Neural cell (in vitro differentiated cells): ENCODE data around the gene HLF. TPM values are rescaled to one million over a fixed set of nuclear protein-coding genes. Genes with fewer than 3 reads are reported as not detected.

Source experiments
- H2AFZ ChIP-seq: fragments of 200-600, 300-800 bp; sonication (generic), shearing (Covaris generic); 2 replicates; pipeline ENCODE4 v1.6.0; 2014; ENCODE audit warnings: low read depth, mild to moderate bottlenecking, antibody characterized with exemption, low read length, moderate library complexity
- H3F3A ChIP-seq: fragments of 200-600 bp; shearing (Covaris generic); 2 replicates; pipeline ENCODE4 v1.6.1; 2016; ENCODE audit warnings: mild to moderate bottlenecking, moderate library complexity, mixed read lengths, antibody characterized with exemption, low read length; ENCODE audit not compliant: insufficient read depth, poor library complexity, severe bottlenecking
- H3K27ac ChIP-seq: fragments of 200-600, 300-800 bp; sonication (generic), shearing (Covaris generic); 2 replicates; pipeline ENCODE4 v1.5.1; 2014; ENCODE audit warnings: mild to moderate bottlenecking, low read length, moderate library complexity
- H3K27me3 ChIP-seq: fragments of 300-800, 200-600 bp; sonication (generic), shearing (Covaris generic); 2 replicates; pipeline ENCODE4 v1.6.0; 2014; ENCODE audit warnings: mild to moderate bottlenecking, low read depth, low read length, moderate library complexity; ENCODE audit not compliant: insufficient read depth
- H3K36me3 ChIP-seq: fragments of 300-800, 200-600 bp; sonication (generic), shearing (Covaris generic); 2 replicates; pipeline ENCODE4 v1.5.1; 2014; ENCODE audit warnings: mild to moderate bottlenecking, antibody characterized with exemption, low read length, moderate library complexity; ENCODE audit not compliant: insufficient read depth
- H3K4me2 ChIP-seq: fragments of 300-800, 200-600 bp; sonication (generic), shearing (Covaris generic); 2 replicates; pipeline ENCODE4 v1.6.0; 2014; ENCODE audit warnings: mild to moderate bottlenecking, low read length
- H3K4me3 ChIP-seq: fragments of 300-800, 200-600 bp; sonication (generic), shearing (Covaris generic); 2 replicates; pipeline ENCODE4 v1.5.1; 2014; ENCODE audit warnings: mild to moderate bottlenecking, low read length, moderate library complexity
- H3K79me2 ChIP-seq: fragments of 200-600 bp; shearing (Covaris generic); replicated peaks from 2 replicates; pipeline ENCODE4 v1.6.0; 2014; ENCODE audit warnings: mild to moderate bottlenecking, low read length, moderate library complexity; ENCODE audit not compliant: insufficient read depth
- H3K9ac ChIP-seq: fragments of 300-800, 200-600 bp; sonication (generic), shearing (Covaris generic); 2 replicates; pipeline ENCODE4 v1.6.1; 2016; ENCODE audit warnings: mild to moderate bottlenecking, low read length, mixed read lengths
- H3K9me2 ChIP-seq: fragments of 200-600 bp; shearing (Covaris generic); 2 replicates; pipeline ENCODE4 v1.6.1; 2016; ENCODE audit warnings: mild to moderate bottlenecking, low read length, mixed read lengths; ENCODE audit not compliant: insufficient read depth
- H3K9me3 ChIP-seq: fragments of 200-600, 300-800 bp; sonication (generic), shearing (Covaris generic); 2 replicates; pipeline ENCODE4 v1.6.1; 2016; ENCODE audit warnings: mild to moderate bottlenecking, mixed run types, low read length, moderate library complexity, mixed read lengths
- H4K20me1 ChIP-seq: fragments of 200-600 bp; shearing (Covaris generic); 2 replicates; pipeline ENCODE4 v1.6.1; 2016; ENCODE audit warnings: mild to moderate bottlenecking, mixed run types; ENCODE audit not compliant: insufficient read depth
- CTCF ChIP-seq: fragments of 450-650 bp; IDR thresholded peaks from 2 replicates; pipeline ENCODE4 v1.5.1; 2014; ENCODE audit warnings: antibody characterized with exemption, mild to moderate bottlenecking, moderate library complexity; ENCODE audit not compliant: poor library complexity, severe bottlenecking
- EP300 ChIP-seq: fragments of 450-650 bp; conservative IDR thresholded peaks from 2 replicates; pipeline ENCODE4 v1.6.1; 2014; ENCODE audit warnings: antibody characterized with exemption, mild to moderate bottlenecking, moderate library complexity; ENCODE audit not compliant: poor library complexity, severe bottlenecking
- EZH2 ChIP-seq: fragments of 200-600, 300-800 bp; shearing (Covaris generic), sonication (generic); IDR thresholded peaks from 2 replicates; pipeline ENCODE4 v1.6.1; 2014; ENCODE audit warnings: antibody characterized with exemption, low read length, borderline replicate concordance, mild to moderate bottlenecking; ENCODE audit not compliant: insufficient read depth, poor library complexity, severe bottlenecking
- MXI1 ChIP-seq: fragments of 450-650 bp; conservative IDR thresholded peaks from 2 replicates; pipeline ENCODE4 v1.6.1; 2014; ENCODE audit warnings: antibody characterized with exemption, mild to moderate bottlenecking; ENCODE audit not compliant: poor library complexity, severe bottlenecking
- POLR2AphosphoS5 ChIP-seq: IDR thresholded peaks from 2 replicates; pipeline ENCODE4 v1.6.1; 2012
- RAD21 ChIP-seq: fragments of 450-650 bp; conservative IDR thresholded peaks from 2 replicates; pipeline ENCODE4 v1.6.1; 2014; ENCODE audit warnings: antibody characterized with exemption, mild to moderate bottlenecking, moderate library complexity
- SMC3 ChIP-seq: fragments of 450-650 bp; conservative IDR thresholded peaks from 2 replicates; pipeline ENCODE4 v1.6.1; 2014; ENCODE audit warnings: antibody characterized with exemption, mild to moderate bottlenecking, moderate library complexity; ENCODE audit not compliant: poor library complexity
- TAF1 ChIP-seq: IDR thresholded peaks from 2 replicates; pipeline ENCODE4 v1.6.1; 2012; ENCODE audit warnings: low read depth
- polyA plus RNA-seq: library from polyadenylated mRNA; depleted of rRNA; stranded (reverse); fragments of >200 nt; gene quantifications from 2 replicates; pipeline ENCODE4 v1.2.3, GENCODE V29; 2014
- TF ChIP-seq, protein P1 (sequence below): IDR thresholded peaks from 2 replicates; pipeline ENCODE4 v1.6.1; 2012; ENCODE audit warnings: borderline replicate concordance

Gene HLF
- polyA plus RNA-seq, 1 donor from 2014 or later = 0.71 TPM

- no peaks in the 10 kb centered on the region for H3K9me2 ChIP-seq
- H3K36me3 ChIP-seq = no peaks in the 10 kb centered on the region
- no peak overlapping the region for H3K27ac ChIP-seq
- no peak overlapping the region for H3K4me2 ChIP-seq
- TF ChIP-seq CTCF (no peak), SMC3 (no peak), RAD21 (no peak), TAF1 (no peak), MXI1 (no peak), EP300 (no peak), POLR2AphosphoS5 (no peak), EZH2 (no peak)
- TF ChIP-seq, protein P1, sequence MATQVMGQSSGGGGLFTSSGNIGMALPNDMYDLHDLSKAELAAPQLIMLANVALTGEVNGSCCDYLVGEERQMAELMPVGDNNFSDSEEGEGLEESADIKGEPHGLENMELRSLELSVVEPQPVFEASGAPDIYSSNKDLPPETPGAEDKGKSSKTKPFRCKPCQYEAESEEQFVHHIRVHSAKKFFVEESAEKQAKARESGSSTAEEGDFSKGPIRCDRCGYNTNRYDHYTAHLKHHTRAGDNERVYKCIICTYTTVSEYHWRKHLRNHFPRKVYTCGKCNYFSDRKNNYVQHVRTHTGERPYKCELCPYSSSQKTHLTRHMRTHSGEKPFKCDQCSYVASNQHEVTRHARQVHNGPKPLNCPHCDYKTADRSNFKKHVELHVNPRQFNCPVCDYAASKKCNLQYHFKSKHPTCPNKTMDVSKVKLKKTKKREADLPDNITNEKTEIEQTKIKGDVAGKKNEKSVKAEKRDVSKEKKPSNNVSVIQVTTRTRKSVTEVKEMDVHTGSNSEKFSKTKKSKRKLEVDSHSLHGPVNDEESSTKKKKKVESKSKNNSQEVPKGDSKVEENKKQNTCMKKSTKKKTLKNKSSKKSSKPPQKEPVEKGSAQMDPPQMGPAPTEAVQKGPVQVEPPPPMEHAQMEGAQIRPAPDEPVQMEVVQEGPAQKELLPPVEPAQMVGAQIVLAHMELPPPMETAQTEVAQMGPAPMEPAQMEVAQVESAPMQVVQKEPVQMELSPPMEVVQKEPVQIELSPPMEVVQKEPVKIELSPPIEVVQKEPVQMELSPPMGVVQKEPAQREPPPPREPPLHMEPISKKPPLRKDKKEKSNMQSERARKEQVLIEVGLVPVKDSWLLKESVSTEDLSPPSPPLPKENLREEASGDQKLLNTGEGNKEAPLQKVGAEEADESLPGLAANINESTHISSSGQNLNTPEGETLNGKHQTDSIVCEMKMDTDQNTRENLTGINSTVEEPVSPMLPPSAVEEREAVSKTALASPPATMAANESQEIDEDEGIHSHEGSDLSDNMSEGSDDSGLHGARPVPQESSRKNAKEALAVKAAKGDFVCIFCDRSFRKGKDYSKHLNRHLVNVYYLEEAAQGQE = no peak
- H3K4me3 ChIP-seq = no peak overlapping the region
- no peaks in the 10 kb centered on the region for H3K79me2 ChIP-seq
- no peak overlapping the region for H3K9ac ChIP-seq
- H3K27me3 ChIP-seq = no peaks in the 10 kb centered on the region
- no peaks in the 10 kb centered on the region for H4K20me1 ChIP-seq
- H3K9me3 ChIP-seq = no peaks in the 10 kb centered on the region
- no peak overlapping the region for H2AFZ ChIP-seq
- H3F3A ChIP-seq = no peaks in the 10 kb centered on the region
These were observed 70.3 kb downstream of the HLF start for GRCh38 chr17:55334881-55335540.

- TF ChIP-seq EP300 = no peak
- no peak for TF ChIP-seq RAD21
- TF ChIP-seq, protein P1 = no peak
- Histone ChIP-seq H3K36me3 (no peaks in the 10 kb centered on the region), H3K27me3 (no peaks in the 10 kb centered on the region), H3K79me2 (no peaks in the 10 kb centered on the region), H3K27ac (no peak overlapping the region), H3F3A (no peaks in the 10 kb centered on the region), H3K4me3 (no peak overlapping the region), H3K9me3 (no peaks in the 10 kb centered on the region), H3K9me2 (no peaks in the 10 kb centered on the region), H4K20me1 (no peaks in the 10 kb centered on the region), H3K4me2 (no peak overlapping the region), H2AFZ (no peak overlapping the region), H3K9ac (no peak overlapping the region)
These were observed 70.9 kb downstream of the HLF start for GRCh38 chr17:55335625-55336024.
